SK-N-SH treated with all-trans-retinoic acid at 6 μM for 48 hours (cell line): ENCODE results near the gene CCL18.

Source experiments
- ARNTL ChIP-seq: fragments of 450-650 bp; formaldehyde crosslinking; IDR thresholded peaks from 2 replicates; pipeline ENCODE4 v1.5.0; 2020; ENCODE audit warnings: low read depth, mild to moderate bottlenecking, moderate library complexity, borderline replicate concordance
- CSDC2 ChIP-seq: fragments of 250-450 bp; sonication (Bioruptor Pico); IDR thresholded peaks from 2 replicates; pipeline ENCODE4 v1.5.0; 2020; ENCODE audit warnings: mild to moderate bottlenecking, moderate library complexity
- TCF4 ChIP-seq: fragments of 250-450 bp; sonication (Bioruptor Pico); IDR thresholded peaks from 2 replicates; pipeline ENCODE4 v1.8.0; 2021; ENCODE audit warnings: mild to moderate bottlenecking, moderate library complexity, borderline replicate concordance
- TOX ChIP-seq: fragments of 250-450 bp; sonication (Bioruptor Pico); IDR thresholded peaks from 2 replicates; pipeline ENCODE4 v1.8.0; 2021; ENCODE audit warnings: mild to moderate bottlenecking, moderate library complexity, borderline replicate concordance
- ZFP30 ChIP-seq: fragments of 450-650 bp; formaldehyde crosslinking; IDR thresholded peaks from 2 replicates; pipeline ENCODE4 v1.5.0; 2022; ENCODE audit warnings: mild to moderate bottlenecking, moderate library complexity
- ZNF70 ChIP-seq: fragments of 450-650 bp; formaldehyde crosslinking; IDR thresholded peaks from 2 replicates; pipeline ENCODE4 v1.5.0; 2020; ENCODE audit warnings: mild to moderate bottlenecking, moderate library complexity
- TF ChIP-seq, protein P1 (sequence below): fragments of 250-450 bp; sonication (Bioruptor Pico); IDR thresholded peaks from 2 replicates; pipeline ENCODE4 v1.8.0; 2020; ENCODE audit warnings: mild to moderate bottlenecking, moderate library complexity, borderline replicate concordance

GRCh38 chr17:36036235-36036634 lies 27.8 kb upstream of the CCL18 start:
- TF ChIP-seq ARNTL (CRISPR knock-in tag) (no peak), TOX (CRISPR knock-in tag) (no peak), ZFP30 (CRISPR knock-in tag) (no peak), TCF4 (CRISPR knock-in tag) (no peak), ZNF70 (no peak), CSDC2 (no peak)
- TF ChIP-seq, protein P1, sequence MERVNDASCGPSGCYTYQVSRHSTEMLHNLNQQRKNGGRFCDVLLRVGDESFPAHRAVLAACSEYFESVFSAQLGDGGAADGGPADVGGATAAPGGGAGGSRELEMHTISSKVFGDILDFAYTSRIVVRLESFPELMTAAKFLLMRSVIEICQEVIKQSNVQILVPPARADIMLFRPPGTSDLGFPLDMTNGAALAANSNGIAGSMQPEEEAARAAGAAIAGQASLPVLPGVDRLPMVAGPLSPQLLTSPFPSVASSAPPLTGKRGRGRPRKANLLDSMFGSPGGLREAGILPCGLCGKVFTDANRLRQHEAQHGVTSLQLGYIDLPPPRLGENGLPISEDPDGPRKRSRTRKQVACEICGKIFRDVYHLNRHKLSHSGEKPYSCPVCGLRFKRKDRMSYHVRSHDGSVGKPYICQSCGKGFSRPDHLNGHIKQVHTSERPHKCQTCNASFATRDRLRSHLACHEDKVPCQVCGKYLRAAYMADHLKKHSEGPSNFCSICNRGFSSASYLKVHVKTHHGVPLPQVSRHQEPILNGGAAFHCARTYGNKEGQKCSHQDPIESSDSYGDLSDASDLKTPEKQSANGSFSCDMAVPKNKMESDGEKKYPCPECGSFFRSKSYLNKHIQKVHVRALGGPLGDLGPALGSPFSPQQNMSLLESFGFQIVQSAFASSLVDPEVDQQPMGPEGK (CRISPR knock-in tag): no peak
